ENCODE measurements around the gene PCDHGB4.

GRCh38 chr5:141359790-141360426 is 27.6 kb upstream of the PCDHGB4 start, which contains the start of gene PCDHGB2:
- no peak for TF ChIP-seq CTCF (IDR thresholded peaks at IDR 0.05; ENCODE audit: insufficient read depth, low read length)
- no peak for TF ChIP-seq POLR2AphosphoS5 (IDR thresholded peaks at IDR 0.05; ENCODE audit: low read depth)
- no peak for TF ChIP-seq SPI1 (IDR thresholded peaks at IDR 0.05; ENCODE audit: borderline replicate concordance, low read depth)
- TF ChIP-seq GABPA (IDR thresholded peaks at IDR 0.05; ENCODE audit: low read depth) = no peak
- TF ChIP-seq REST (IDR thresholded peaks at IDR 0.05; ENCODE audit: insufficient replicate concordance, low read depth) = no peak
